Fibroblast of mammary gland (primary cell): ENCODE results near the gene FOXO1.
"Not testable (repeated sequence)": the region's sequence is repeated elsewhere in the genome, so short reads cannot be mapped to it uniquely, and the experiment has no call there.

Experiments
- DNase-seq: peaks from one replicate; pipeline ENCODE4 v3.0.0-alpha.2; 2010; ENCODE audit warnings: low read depth
- H3K4me3 ChIP-seq: 2 replicates; pipeline ENCODE4 v1.5.1; 2011; ENCODE audit warnings: low read depth, mild to moderate bottlenecking, low read length, moderate library complexity; ENCODE audit not compliant: control insufficient read depth
- CTCF ChIP-seq: conservative IDR thresholded peaks from 2 replicates; pipeline ENCODE4 v1.5.1; 2011; ENCODE audit warnings: low read depth, low read length, inconsistent platforms; ENCODE audit not compliant: control insufficient read depth, insufficient read depth

The FOXO1 gene

GRCh38 chr13:40666045-40666932 is at the start of gene FOXO1:
FOXO1 (minus strand) TSS chr13:40666641; CDS start chr13:40666212, 429 bp downstream.
- peak; percentile 78 for DNase-seq
- TF ChIP-seq CTCF: no peak
- H3K4me3 ChIP-seq: peak within 1 kb of the TSS; percentile 75

GRCh38 chr13:40714433-40714832 is 48.0 kb upstream of the FOXO1 start:
- not testable (repeated sequence) for DNase-seq

GRCh38 chr13:40706439-40706838 is 40.0 kb upstream of the FOXO1 start:
- no peak for DNase-seq
- TF ChIP-seq CTCF: no peak
- H3K4me3 ChIP-seq: no peak overlapping the region

More at GRCh38 chr13:40714433-40714832, 48.0 kb upstream of the FOXO1 start:
- H3K4me3 ChIP-seq: not testable (repeated sequence)

- no peak for TF ChIP-seq CTCF
- no peak overlapping the region for H3K4me3 ChIP-seq
- no peak for DNase-seq
Observed at GRCh38 chr13:40697711-40698110, 31.3 kb upstream of the FOXO1 start.

GRCh38 chr13:40694426-40694825 is 28.0 kb upstream of the FOXO1 start:
- no peak for TF ChIP-seq CTCF
- no peak overlapping the region for H3K4me3 ChIP-seq
- no peak for DNase-seq

- no peak for DNase-seq
- H3K4me3 ChIP-seq: no peak overlapping the region
- TF ChIP-seq CTCF: no peak
Observed at GRCh38 chr13:40692946-40693345, 26.5 kb upstream of the FOXO1 start.

GRCh38 chr13:40688781-40689180 is 22.3 kb upstream of the FOXO1 start:
- no peak overlapping the region for H3K4me3 ChIP-seq
- TF ChIP-seq CTCF: no peak

More at GRCh38 chr13:40688781-40689180, 22.3 kb upstream of the FOXO1 start:
- no peak for DNase-seq
